Stimulated activated CD4-positive, alpha-beta T cell treated with anti-CD3 and anti-CD28 coated beads, Interleukin-2, amount 100 ng/mL, for 24 hours (primary cell): ENCODE results near the gene WDFY2.

ENCODE experiments used
- DNase-seq, 2 donors: peaks; one replicate each; pipeline ENCODE4 v3.0.0-alpha.2; 2020

Gene WDFY2

GRCh38 chr13:51605698-51606097 lies 21.4 kb downstream of the WDFY2 start:
- DNase-seq, result no peak

- no peak for DNase-seq
Observed at GRCh38 chr13:51607165-51607564, 22.9 kb downstream of the WDFY2 start.

- no peak for DNase-seq
Observed at GRCh38 chr13:51608857-51609406, 24.7 kb downstream of the WDFY2 start.

- no peak for DNase-seq
Observed at GRCh38 chr13:51612867-51613266, 28.6 kb downstream of the WDFY2 start.

GRCh38 chr13:51613535-51613934 lies 29.3 kb downstream of the WDFY2 start:
- no peak for DNase-seq

GRCh38 chr13:51614350-51614786 lies 30.1 kb downstream of the WDFY2 start:
- DNase-seq, result peak; percentile 38 to 43

- no peak for DNase-seq
Observed at GRCh38 chr13:51618626-51619025, 34.4 kb downstream of the WDFY2 start.

- DNase-seq, result no peak
Observed at GRCh38 chr13:51619614-51620013, 35.4 kb downstream of the WDFY2 start.

- DNase-seq, result no peak
Observed at GRCh38 chr13:51620165-51620983, 36.1 kb downstream of the WDFY2 start.

GRCh38 chr13:51621602-51622001 lies 37.3 kb downstream of the WDFY2 start:
- no peak for DNase-seq

GRCh38 chr13:51623473-51623872 lies 39.2 kb downstream of the WDFY2 start:
- DNase-seq, result no peak

GRCh38 chr13:51624207-51624606 lies 39.9 kb downstream of the WDFY2 start:
- no peak for DNase-seq

- no peak for DNase-seq
Observed at GRCh38 chr13:51624695-51625345, 40.6 kb downstream of the WDFY2 start.

GRCh38 chr13:51625555-51626345 lies 41.5 kb downstream of the WDFY2 start:
- DNase-seq, result no peak

- no peak for DNase-seq
Observed at GRCh38 chr13:51626749-51627148, 42.5 kb downstream of the WDFY2 start.

GRCh38 chr13:51628059-51628852 lies 44.0 kb downstream of the WDFY2 start:
- no peak for DNase-seq

GRCh38 chr13:51629491-51630287 lies 45.4 kb downstream of the WDFY2 start:
- no peak for DNase-seq

- DNase-seq, result no peak
Observed at GRCh38 chr13:51630288-51630615, 46.0 kb downstream of the WDFY2 start.

- no peak for DNase-seq
Observed at GRCh38 chr13:51632591-51633362, 48.5 kb downstream of the WDFY2 start.

GRCh38 chr13:51635137-51635878 lies 51.0 kb downstream of the WDFY2 start:
- DNase-seq, result no peak
